ENCODE measurements around the gene NXPH3.

The NXPH3 gene

GRCh38 chr17:49631496-49631895 lies 55.8 kb downstream of the NXPH3 start:
- no peak overlapping the region for H3K4me3 ChIP-seq (replicated peaks; ENCODE audit: low read depth, low read length)
- no peak for TF ChIP-seq CTCF (IDR thresholded peaks at IDR 0.05; ENCODE audit: low read depth, low read length, missing control alignments)
- no peak for DNase-seq (ENCODE audit: extremely low read depth, low read depth)

Data from HFF-Myc (cell line).